Activated CD8-positive, alpha-beta memory T cell treated with anti-CD3 and anti-CD28 coated beads, Interleukin-2, amount 50 U/mL, for 1 hour (primary cell): ENCODE measurements around the gene SLC29A4.
"Not testable (repeated sequence)": the region's sequence is repeated elsewhere in the genome, so short reads cannot be mapped to it uniquely, and the experiment has no call there.

Source experiments
- DNase-seq: peaks from one replicate; pipeline ENCODE4 v3.0.0-alpha.2; 2020; ENCODE audit errors: extremely low read depth

Gene SLC29A4

GRCh38 chr7:5296015-5296610 is 13.4 kb downstream of the SLC29A4 start:
- DNase-seq = no peak

GRCh38 chr7:5296611-5297226 is 14.0 kb downstream of the SLC29A4 start:
- peak; percentile 44 for DNase-seq

GRCh38 chr7:5300366-5300765 is 17.6 kb downstream of the SLC29A4 start:
- no peak for DNase-seq

- no peak for DNase-seq
These were observed 19.8 kb downstream of the SLC29A4 start for GRCh38 chr7:5302577-5302976.

- no peak for DNase-seq
These were observed 20.3 kb downstream of the SLC29A4 start for GRCh38 chr7:5303061-5303460.

GRCh38 chr7:5303591-5304505 is 21.1 kb downstream of the SLC29A4 start:
- DNase-seq = no peak

GRCh38 chr7:5305050-5305449 is 22.3 kb downstream of the SLC29A4 start:
- not testable (repeated sequence) for DNase-seq

GRCh38 chr7:5307221-5308142 is 24.7 kb downstream of the SLC29A4 start:
- not testable (repeated sequence) for DNase-seq

- DNase-seq = no peak
These were observed 26.4 kb downstream of the SLC29A4 start for GRCh38 chr7:5309146-5309545.

GRCh38 chr7:5310822-5311405 is 28.2 kb downstream of the SLC29A4 start:
- DNase-seq = no peak

GRCh38 chr7:5312276-5313070 is 29.7 kb downstream of the SLC29A4 start:
- DNase-seq = not testable (repeated sequence)

- not testable (repeated sequence) for DNase-seq
These were observed 30.5 kb downstream of the SLC29A4 start for GRCh38 chr7:5313076-5313885.

- no peak for DNase-seq
These were observed 32.1 kb downstream of the SLC29A4 start for GRCh38 chr7:5314864-5315263.

- DNase-seq = no peak
These were observed 33.0 kb downstream of the SLC29A4 start for GRCh38 chr7:5315761-5316160.

GRCh38 chr7:5318613-5319012 is 35.9 kb downstream of the SLC29A4 start:
- not testable (repeated sequence) for DNase-seq

- DNase-seq = no peak
These were observed 37.6 kb downstream of the SLC29A4 start for GRCh38 chr7:5320391-5320790.

- no peak for DNase-seq
These were observed 38.2 kb downstream of the SLC29A4 start for GRCh38 chr7:5320802-5321396.

GRCh38 chr7:5322621-5323410 is 40.1 kb downstream of the SLC29A4 start:
- DNase-seq = no peak
